H1 (cell line): Measurements from ENCODE around the gene FRMD5. TPM values are rescaled to one million over a fixed set of nuclear protein-coding genes. Genes with fewer than 3 reads are reported as not detected.

Experiments used
- CTCF ChIA-PET: fragments of 300-600 bp; sonication (Branson Sonifier 250); formaldehyde crosslinking; loops from one replicate; lab custom pipeline; 2021; ENCODE audit not compliant: partially characterized antibody; lab: Charles Lee
- POLR2A ChIA-PET: fragments of 300-600 bp; sonication (Branson Sonifier 250); formaldehyde crosslinking; loops from one replicate; lab custom pipeline; 2021; ENCODE audit warnings: inconsistent platforms; ENCODE audit not compliant: partially characterized antibody; lab: Charles Lee
- DNase-seq, 2 experiments: peaks; one replicate each; pipeline versions ENCODE4 v3.0.0 to v3.0.0-alpha.2; 2010 to 2022; ENCODE audit warnings: low spot score in 2 of 2, low read depth in 1 of 2, mixed read lengths in 1 of 2
- FAIRE-seq: peaks from 2 replicates; lab custom pipeline; 2011; peaks lifted over from hg19 to GRCh38; lab: Jason Lieb, UNC
- H2AFZ ChIP-seq: 2 replicates; pipeline ENCODE4 v1.8.1; 2012; ENCODE audit warnings: low read length, inconsistent platforms
- H2AK5ac ChIP-seq: 2 replicates; pipeline ENCODE4 v1.6.1; 2013; ENCODE audit warnings: low read depth, low read length
- H2BK120ac ChIP-seq: replicated peaks from 2 replicates; pipeline ENCODE3; 2013; ENCODE audit warnings: low read depth, low read length, inconsistent platforms
- H2BK12ac ChIP-seq: 2 replicates; pipeline ENCODE4 v1.6.1; 2013; ENCODE audit warnings: low read depth, low read length
- H2BK15ac ChIP-seq: 2 replicates; pipeline ENCODE4 v1.6.1; 2013; ENCODE audit warnings: low read length
- H2BK20ac ChIP-seq: 2 replicates; pipeline ENCODE4 v1.6.1; 2013; ENCODE audit warnings: low read length
- H2BK5ac ChIP-seq: 2 replicates; pipeline ENCODE4 v1.6.1; 2013; ENCODE audit warnings: low read depth, low read length
- H3K14ac ChIP-seq: 2 replicates; pipeline ENCODE4 v1.6.1; 2013; ENCODE audit warnings: inconsistent platforms; ENCODE audit not compliant: insufficient read length
- H3K18ac ChIP-seq: 2 replicates; pipeline ENCODE4 v1.6.1; 2013; ENCODE audit warnings: low read length; ENCODE audit errors: extremely low read depth
- H3K23ac ChIP-seq: 2 replicates; pipeline ENCODE4 v1.6.1; 2013; ENCODE audit warnings: inconsistent platforms; ENCODE audit not compliant: insufficient read length
- H3K23me2 ChIP-seq: 2 replicates; pipeline ENCODE4 v1.6.1; 2013; ENCODE audit warnings: low read depth, low read length
- H3K27ac ChIP-seq: 2 replicates; pipeline ENCODE4 v1.6.1; 2011; ENCODE audit warnings: low read depth, low read length, inconsistent platforms
- H3K27me3 ChIP-seq, 4 experiments: replicated peaks in 1 of 4; 1 replicate in 1 of 4; 2 replicates in 3 of 4; pipeline versions ENCODE4 v1.6.1 to v1.8.1; 2011 to 2013; ENCODE audit warnings: low read length in 3 of 4, mild to moderate bottlenecking in 3 of 4, inconsistent platforms in 2 of 4, mixed read lengths in 2 of 4, moderate library complexity in 1 of 4; ENCODE audit not compliant: control insufficient read depth in 3 of 4, insufficient read depth in 3 of 4; ENCODE audit errors: extremely low read depth in 1 of 4
- H3K36me3 ChIP-seq, 4 experiments: 2 replicates each; pipeline versions ENCODE4 v1.6.1 to v1.8.1; 2011 to 2013; ENCODE audit warnings: mild to moderate bottlenecking in 4 of 4, low read length in 3 of 4, moderate library complexity in 2 of 4, control low read depth in 1 of 4, inconsistent platforms in 1 of 4; ENCODE audit not compliant: insufficient read depth in 4 of 4, control insufficient read depth in 2 of 4
- H3K4ac ChIP-seq: replicated peaks from 2 replicates; pipeline ENCODE3; 2013; ENCODE audit warnings: low read length, low read depth, mixed read lengths, inconsistent platforms; ENCODE audit not compliant: insufficient read length
- H3K4me1 ChIP-seq, 4 experiments: replicated peaks in 1 of 4; 1 replicate in 1 of 4; 2 replicates in 3 of 4; pipeline versions ENCODE4 v1.6.1 to v1.8.1; 2011 to 2013; ENCODE audit warnings: low read length in 3 of 4, inconsistent platforms in 2 of 4, mixed read lengths in 1 of 4; ENCODE audit not compliant: insufficient read depth in 4 of 4, control insufficient read depth in 3 of 4
- H3K4me2 ChIP-seq, 2 experiments: 2 replicates each; pipeline versions ENCODE4 v1.6.1 to v1.8.1; 2011 to 2013; ENCODE audit warnings: low read depth in 2 of 2, low read length in 2 of 2, control low read depth in 1 of 2, inconsistent platforms in 1 of 2, mild to moderate bottlenecking in 1 of 2; ENCODE audit not compliant: insufficient read depth in 1 of 2
- H3K4me3 ChIP-seq, 4 experiments: fragments of 200-600, 300-600 bp in 1 of 4; sonication (generic), shearing (Covaris generic), sonication (Bioruptor Twin) in 1 of 4; 2 replicates each; pipeline versions ENCODE4 v1.5.1 to v1.8.1; 2011 to 2016; ENCODE audit warnings: low read length in 4 of 4, low read depth in 3 of 4, control low read depth in 2 of 4, inconsistent platforms in 2 of 4, mild to moderate bottlenecking in 2 of 4, mixed read lengths in 1 of 4, moderate library complexity in 1 of 4; ENCODE audit not compliant: insufficient read depth in 2 of 4; ENCODE audit errors: extremely low read depth in 1 of 4
- H3K56ac ChIP-seq: replicated peaks from 2 replicates; pipeline ENCODE3; 2013; ENCODE audit warnings: low read depth, mild to moderate bottlenecking, mixed read lengths, low read length, inconsistent platforms; ENCODE audit not compliant: insufficient read length
- H3K79me1 ChIP-seq: 2 replicates; pipeline ENCODE4 v1.6.1; 2013; ENCODE audit warnings: low read depth, low read length, control low read depth
- H3K79me2 ChIP-seq, 2 experiments: 2 replicates each; pipeline versions ENCODE4 v1.6.1 to v1.8.1; 2012 to 2013; ENCODE audit warnings: low read length in 2 of 2, mild to moderate bottlenecking in 2 of 2, inconsistent platforms in 1 of 2; ENCODE audit not compliant: insufficient read depth in 2 of 2, control insufficient read depth in 1 of 2
- H3K9ac ChIP-seq, 4 experiments: replicated peaks in 1 of 4; 1 replicate in 1 of 4; 2 replicates in 3 of 4; pipeline versions ENCODE4 v1.6.1 to v1.8.1; 2011 to 2013; ENCODE audit warnings: low read depth in 3 of 4, low read length in 3 of 4, control low read depth in 2 of 4, mild to moderate bottlenecking in 2 of 4, moderate library complexity in 2 of 4, inconsistent platforms in 1 of 4; ENCODE audit errors: extremely low read depth in 1 of 4
- H3K9me3 ChIP-seq, 2 experiments: 2 replicates each; pipeline versions ENCODE4 v1.6.1 to v1.8.1; 2012 to 2013; ENCODE audit warnings: mild to moderate bottlenecking in 2 of 2, moderate library complexity in 2 of 2, control low read depth in 1 of 2, inconsistent platforms in 1 of 2, low read depth in 1 of 2, low read length in 1 of 2, mixed read lengths in 1 of 2; ENCODE audit not compliant: insufficient read depth in 2 of 2
- H4K20me1 ChIP-seq, 2 experiments: replicated peaks in 1 of 2; 2 replicates each; pipeline versions ENCODE3 to v1.8.1; 2011 to 2013; ENCODE audit warnings: inconsistent platforms in 2 of 2, low read length in 2 of 2, mild to moderate bottlenecking in 1 of 2; ENCODE audit not compliant: insufficient read depth in 2 of 2, control insufficient read depth in 1 of 2
- H4K5ac ChIP-seq: 2 replicates; pipeline ENCODE4 v1.6.1; 2013; ENCODE audit warnings: low read length, low read depth, mixed read lengths, inconsistent platforms; ENCODE audit not compliant: insufficient read length
- H4K8ac ChIP-seq: 2 replicates; pipeline ENCODE4 v1.8.0; 2013; ENCODE audit warnings: mild to moderate bottlenecking, moderate library complexity, low read length, inconsistent platforms; ENCODE audit not compliant: insufficient read depth; ENCODE audit errors: extremely low read depth
- H4K91ac ChIP-seq: replicated peaks from 2 replicates; pipeline ENCODE3; 2013; ENCODE audit warnings: low read length, mixed read lengths, inconsistent platforms; ENCODE audit not compliant: insufficient read length
- ATF3 ChIP-seq: IDR thresholded peaks from 2 replicates; pipeline ENCODE4 v1.6.1; 2011; ENCODE audit warnings: low read depth, mild to moderate bottlenecking, low read length; ENCODE audit not compliant: insufficient read depth
- CEBPB ChIP-seq: IDR thresholded peaks from 2 replicates; pipeline ENCODE4 v1.6.1; 2012; ENCODE audit warnings: low read depth, low read length
- EGR1 ChIP-seq: IDR thresholded peaks from 2 replicates; pipeline ENCODE4 v1.6.1; 2011; ENCODE audit warnings: low read depth, low read length, borderline replicate concordance
- NANOG ChIP-seq: IDR thresholded peaks from 2 replicates; pipeline ENCODE4 v1.6.1; 2011; ENCODE audit warnings: low read length, low read depth, mild to moderate bottlenecking, inconsistent platforms; ENCODE audit not compliant: insufficient read depth, poor library complexity, severe bottlenecking
- PHF8 ChIP-seq: fragments of 200-600 bp; sonication (generic); conservative IDR thresholded peaks from 2 replicates; pipeline ENCODE4 v1.7.1; 2012; ENCODE audit warnings: low read depth, mild to moderate bottlenecking, inconsistent platforms, low read length, moderate library complexity
- RAD21 ChIP-seq, 2 experiments: IDR thresholded peaks in 1 of 2; conservative IDR thresholded peaks in 1 of 2; 2 replicates each; pipeline ENCODE4 v1.6.1; 2011; ENCODE audit warnings: low read depth in 2 of 2, low read length in 2 of 2, improper control_type of control experiment in 1 of 2, inconsistent platforms in 1 of 2, mild to moderate bottlenecking in 1 of 2, moderate library complexity in 1 of 2
- RNF2 ChIP-seq: fragments of 200-900, 300-1000 bp; sonication (generic); IDR thresholded peaks from 2 replicates; pipeline ENCODE4 v1.7.1; 2016; ENCODE audit warnings: borderline replicate concordance, low read depth, mild to moderate bottlenecking, antibody characterized with exemption, low read length; ENCODE audit not compliant: poor library complexity, severe bottlenecking; ENCODE audit errors: missing control alignments
- SP1 ChIP-seq: IDR thresholded peaks from 2 replicates; pipeline ENCODE4 v1.6.1; 2011; ENCODE audit warnings: low read depth, low read length
- SP4 ChIP-seq: IDR thresholded peaks from 2 replicates; pipeline ENCODE4 v1.6.1; 2012; ENCODE audit warnings: low read length, inconsistent platforms
- YY1 ChIP-seq: IDR thresholded peaks from 2 replicates; pipeline ENCODE4 v1.6.1; 2011; ENCODE audit warnings: low read depth, mild to moderate bottlenecking, low read length
- WGBS, 2 experiments: shearing (Covaris generic) in 1 of 2; methylation state at CpG; one replicate each; pipeline versions ENCODE4 v1.1.6 to v1.1.7; 2013 to 2015; ENCODE audit warnings: low lambda C conversion rate in 2 of 2, mixed read lengths in 2 of 2, inconsistent platforms in 1 of 2, low coverage in 1 of 2, missing lambda C conversion rate in 1 of 2; ENCODE audit not compliant: insufficient replicate concordance in 2 of 2, insufficient coverage in 1 of 2, insufficient read length in 1 of 2; ENCODE audit errors: extremely low coverage in 1 of 2, missing lambda C conversion rate in 1 of 2; 5-methylcytosine and 5-hydroxymethylcytosine counted together
- polyA plus RNA-seq, 7 experiments: library from polyadenylated mRNA; depleted of rRNA in 3 of 7; stranded (reverse) in 5 of 7; unstranded in 2 of 7; fragments of >200 nt in 5 of 7; fragments of 200-250 nt in 2 of 7; gene quantifications; 1 replicate in 5 of 7; 2 replicates in 1 of 7; 4 replicates in 1 of 7; pipeline versions ENCODE4 v1.2.1 to v1.2.3, GENCODE V29; 2011 to 2013; ENCODE audit warnings: missing spikeins in 2 of 7, mixed read lengths in 2 of 7
- total RNA-seq: library from RNA; stranded (reverse); fragmentation: NEBNext Ultra II Directional; extraction: Animal tissue kit (Norgen Biotek cat#: 25700); gene quantifications from 2 replicates; pipeline ENCODE4 v1.2.1, GENCODE V29; 2021
- TF ChIP-seq, protein P1 (sequence below): IDR thresholded peaks from 2 replicates; pipeline ENCODE4 v1.6.1; 2012; ENCODE audit warnings: low read length, inconsistent platforms

Gene FRMD5
- total and polyA plus RNA-seq, 2 of the 8 experiments (the other 6 are each of a cell fraction or from before 2014, with no cell fraction given) = 10.1 to 12.6 TPM

GRCh38 chr15:44068347-44068746 is 126.7 kb downstream of the FRMD5 start:
- TF ChIP-seq NANOG = no peak
- TF ChIP-seq ATF3 = no peak
- TF ChIP-seq RAD21 (IDR thresholded peaks at IDR 0.05 in 1 of 2, conservative IDR thresholded peaks at IDR 0.05 in 1 of 2; ENCODE audit: low read depth in 2 of 2, low read length in 2 of 2) = no peak
- TF ChIP-seq, protein P1, sequence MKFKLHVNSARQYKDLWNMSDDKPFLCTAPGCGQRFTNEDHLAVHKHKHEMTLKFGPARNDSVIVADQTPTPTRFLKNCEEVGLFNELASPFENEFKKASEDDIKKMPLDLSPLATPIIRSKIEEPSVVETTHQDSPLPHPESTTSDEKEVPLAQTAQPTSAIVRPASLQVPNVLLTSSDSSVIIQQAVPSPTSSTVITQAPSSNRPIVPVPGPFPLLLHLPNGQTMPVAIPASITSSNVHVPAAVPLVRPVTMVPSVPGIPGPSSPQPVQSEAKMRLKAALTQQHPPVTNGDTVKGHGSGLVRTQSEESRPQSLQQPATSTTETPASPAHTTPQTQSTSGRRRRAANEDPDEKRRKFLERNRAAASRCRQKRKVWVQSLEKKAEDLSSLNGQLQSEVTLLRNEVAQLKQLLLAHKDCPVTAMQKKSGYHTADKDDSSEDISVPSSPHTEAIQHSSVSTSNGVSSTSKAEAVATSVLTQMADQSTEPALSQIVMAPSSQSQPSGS = no peak
- TF ChIP-seq CEBPB = no peak
- TF ChIP-seq PHF8 = no peak
- TF ChIP-seq EGR1 = no peak
- no peak for TF ChIP-seq RNF2
- no peak for TF ChIP-seq YY1
- no peak for TF ChIP-seq SP1
- TF ChIP-seq SP4 = no peak
- Histone ChIP-seq H4K5ac (no peak overlapping the region), H4K91ac (no peak overlapping the region), H3K4me3 (no peak overlapping the region), H2AK5ac (no peak overlapping the region), H3K23me2 (no peaks in the 10 kb centered on the region), H2BK15ac (no peak overlapping the region), H3K14ac (no peak overlapping the region), H3K4ac (no peak overlapping the region), H3K27ac (no peak overlapping the region), H2BK5ac (no peak overlapping the region), H3K27me3 (no peaks in the 10 kb centered on the region), H3K56ac (no peak overlapping the region), H3K36me3 (no peaks in the 10 kb centered on the region), H3K23ac (no peak overlapping the region), H3K4me2 (no peak overlapping the region), H2AFZ (no peak overlapping the region), H2BK20ac (no peak overlapping the region), H3K4me1 (no peaks in the 10 kb centered on the region), H2BK120ac (no peak overlapping the region), H3K18ac (no peak overlapping the region), H3K79me1 (no peaks in the 10 kb centered on the region), H3K79me2 (no peaks in the 10 kb centered on the region; a peak in 1 of 4 replicates), H3K9me3 (no peaks in the 10 kb centered on the region), H3K9ac (no peak overlapping the region), H4K20me1 (no peaks in the 10 kb centered on the region), H4K8ac (no peak overlapping the region), H2BK12ac (no peak overlapping the region)
- WGBS, 2 experiments = 83% methylated on average over 2 of the region's 2 CpGs; no CpG with 5 or more reads in 1 of the 2 experiments
- DNase-seq = no peak
- no peak for FAIRE-seq
- ChIA-PET CTCF (no interaction called here), POLR2A (no interaction called here)
